ENCODE results near the gene LYPD1. TPM values are rescaled to one million over a fixed set of nuclear protein-coding genes. Genes with fewer than 3 reads are reported as not detected.

The LYPD1 gene
- total RNA-seq, 1 experiment from 2014 or later: not detected

- DNase-seq (ENCODE audit: low read depth): no peak
Measured at GRCh38 chr2:132668189-132668823, 1.7 kb downstream of the LYPD1 start.

GRCh38 chr2:132667706-132668105 lies 2.3 kb downstream of the LYPD1 start:
- DNase-seq (ENCODE audit: low read depth): no peak

GRCh38 chr2:132665401-132666140 lies 4.4 kb downstream of the LYPD1 start:
- DNase-seq (ENCODE audit: low read depth): no peak

DNA sequence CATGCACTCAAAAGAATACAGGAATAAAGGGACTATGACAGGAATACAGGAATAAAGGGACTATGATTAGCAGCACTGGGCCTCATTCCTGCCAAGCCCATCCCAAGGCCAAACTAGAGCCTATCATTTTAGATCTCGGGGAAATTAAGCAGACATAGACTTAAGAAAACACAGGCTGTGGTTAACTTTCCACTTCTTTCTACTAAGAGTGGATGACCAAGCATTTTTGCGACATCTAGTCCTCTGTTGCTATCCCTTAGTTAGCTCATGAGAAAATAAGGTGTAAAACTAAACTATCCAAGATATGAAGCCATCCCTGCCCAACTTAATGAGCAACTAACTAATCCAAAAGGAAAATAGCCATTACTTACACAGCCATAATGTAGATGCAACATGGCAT lies 5.9 kb downstream of the LYPD1 start:
- DNase-seq (ENCODE audit: low read depth): no peak

- DNase-seq (ENCODE audit: low read depth): no peak
Measured at GRCh38 chr2:132662732-132663131, 7.3 kb downstream of the LYPD1 start.

GRCh38 chr2:132659331-132659730 lies 10.7 kb downstream of the LYPD1 start:
- no peak for DNase-seq (ENCODE audit: low read depth)

DNA sequence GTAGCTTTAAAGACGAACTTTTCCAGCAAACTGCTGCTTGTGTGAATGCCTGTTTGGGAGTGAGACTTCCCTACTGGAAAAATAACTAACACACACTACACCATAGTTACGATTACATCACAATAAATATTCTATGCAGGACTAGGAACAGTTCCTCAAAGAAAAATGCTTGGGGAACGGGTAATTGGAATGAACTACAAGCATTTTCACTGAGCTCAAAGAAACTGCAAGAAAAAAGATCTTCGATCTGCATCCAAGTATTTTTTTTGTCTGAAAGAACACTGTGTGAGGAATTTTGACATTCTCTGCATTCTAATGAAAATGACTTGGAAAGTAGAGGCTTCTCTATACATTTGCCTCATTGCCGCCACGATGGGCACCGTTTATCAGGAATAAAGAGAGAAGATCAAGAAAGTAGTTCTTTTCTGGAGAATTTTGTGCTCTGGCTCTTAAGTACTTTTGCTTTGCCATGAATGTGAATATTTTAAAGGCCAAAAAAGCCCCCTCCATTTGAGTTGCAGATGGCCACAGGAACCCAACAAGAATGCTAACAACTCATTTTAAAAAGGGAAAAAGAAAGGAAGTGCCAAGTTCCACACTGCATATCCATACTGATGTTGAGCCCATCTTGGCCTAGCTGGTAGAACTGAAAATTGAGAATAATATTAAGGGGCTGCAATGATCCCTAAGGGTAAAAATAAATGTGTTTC lies 13.6 kb downstream of the LYPD1 start:
- no peak for DNase-seq (ENCODE audit: low read depth)

DNA sequence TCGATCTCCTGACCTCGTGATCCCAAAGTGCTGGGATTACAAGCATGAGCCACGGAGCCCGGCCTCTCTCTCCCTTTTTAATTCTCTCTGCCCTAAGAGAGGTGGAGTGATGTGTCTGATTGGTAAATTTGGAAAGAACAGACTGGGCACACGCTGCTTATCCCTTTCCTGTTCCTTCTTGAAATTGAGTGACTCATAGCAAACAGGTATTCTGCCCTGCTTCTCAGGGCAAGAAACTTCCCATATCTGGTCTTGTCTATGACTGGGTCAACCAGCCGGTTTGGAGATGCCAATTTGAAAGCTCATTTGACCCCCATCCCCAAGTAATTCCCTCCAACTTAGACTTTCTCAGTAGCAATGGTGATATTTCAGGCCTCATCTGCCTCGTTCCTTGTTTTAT lies 15.0 kb downstream of the LYPD1 start:
- no peak for DNase-seq (ENCODE audit: low read depth)

DNA sequence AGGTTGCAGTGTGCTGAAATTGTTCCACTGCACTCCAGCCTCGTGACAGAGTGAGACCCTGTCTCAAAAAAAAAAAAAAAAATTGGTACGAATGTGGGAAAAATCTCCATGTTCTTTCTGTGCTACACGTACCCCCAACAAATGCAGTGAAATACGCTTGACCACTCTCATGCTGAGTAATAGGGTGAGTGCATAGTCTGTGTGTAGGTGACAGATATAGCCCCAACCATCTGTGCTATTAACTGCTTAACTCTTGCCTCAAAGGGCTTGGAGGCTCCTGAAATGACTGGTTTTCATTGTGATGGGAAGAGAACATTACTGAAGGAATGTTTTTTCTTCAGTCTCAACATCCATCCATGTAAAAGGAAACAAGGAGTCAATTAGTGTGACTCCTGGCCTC lies 15.7 kb downstream of the LYPD1 start:
- DNase-seq (ENCODE audit: low read depth): no peak

- DNase-seq (ENCODE audit: low read depth): no peak
Measured at GRCh38 chr2:132652474-132652873, 17.5 kb downstream of the LYPD1 start.

DNA sequence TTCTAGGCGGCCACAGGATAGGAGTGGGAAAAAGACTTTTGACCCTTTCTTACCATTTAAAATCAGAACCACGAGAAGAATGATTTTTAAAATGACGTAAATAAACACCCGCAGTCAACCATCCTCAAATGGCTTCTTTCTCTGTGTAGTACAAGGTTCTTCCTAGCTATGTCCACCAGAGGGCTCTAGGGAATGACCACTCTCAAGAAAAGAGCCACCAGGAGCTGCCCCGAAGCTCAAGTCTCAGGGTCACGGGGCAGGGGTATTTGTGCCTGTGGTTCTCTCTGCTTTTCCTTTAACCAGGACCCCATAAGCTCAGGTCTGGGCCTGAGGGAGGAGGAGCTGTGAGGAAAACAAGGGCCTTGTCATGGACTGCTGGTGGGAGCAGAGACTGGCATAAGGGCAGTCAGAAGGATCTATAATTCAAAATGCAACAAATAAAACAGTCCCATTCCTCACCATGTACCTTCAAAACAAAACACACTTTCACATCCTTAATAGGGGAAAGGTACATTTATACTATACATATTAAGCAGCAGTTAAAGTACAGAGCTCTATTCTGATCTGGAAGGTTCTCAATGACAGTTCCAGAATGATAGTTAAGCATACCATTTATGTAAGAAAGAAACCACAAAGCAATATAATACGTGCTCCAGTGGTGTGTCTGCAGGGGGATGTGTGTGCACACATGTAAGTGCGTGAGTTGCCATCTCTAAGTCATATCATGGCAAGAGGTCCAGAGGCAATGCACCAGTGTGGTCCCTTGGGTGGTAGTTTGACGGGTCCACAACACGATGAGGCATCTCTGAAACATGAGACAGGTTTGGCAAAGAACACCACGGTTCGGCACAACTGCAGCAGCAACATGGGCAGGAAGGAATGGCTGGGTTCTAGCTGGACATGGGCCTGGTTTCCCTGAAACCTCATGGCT lies 18.6 kb downstream of the LYPD1 start:
- peak; percentile 57 for DNase-seq (ENCODE audit: low read depth)

DNA sequence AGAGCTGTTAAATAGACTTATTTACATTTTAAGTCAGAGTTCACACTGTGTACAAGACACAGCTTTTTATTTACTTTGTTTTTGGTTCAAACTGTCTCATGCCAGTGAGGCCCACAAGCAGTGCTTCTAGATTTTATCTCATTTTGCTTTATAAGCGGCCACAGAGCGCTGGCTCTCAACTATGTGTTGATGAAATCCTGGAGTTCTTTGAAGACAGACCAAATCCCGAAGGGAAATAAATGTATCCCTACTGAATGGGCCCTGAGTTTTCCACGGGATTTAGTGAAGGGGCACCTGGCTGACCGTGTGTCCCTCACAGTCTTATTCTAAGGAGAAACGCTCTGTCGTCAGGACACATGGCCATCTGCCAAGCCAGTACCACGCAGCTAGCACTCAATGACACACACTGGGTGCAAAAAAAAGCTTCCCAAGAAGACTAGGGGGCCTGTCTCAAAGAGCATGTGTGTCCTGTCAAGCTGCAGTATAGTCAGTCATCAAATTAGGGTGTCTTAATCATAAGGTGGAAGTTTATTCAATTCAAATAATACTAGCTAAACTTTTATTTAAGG lies 23.4 kb downstream of the LYPD1 start:
- no peak for DNase-seq (ENCODE audit: low read depth)

DNA sequence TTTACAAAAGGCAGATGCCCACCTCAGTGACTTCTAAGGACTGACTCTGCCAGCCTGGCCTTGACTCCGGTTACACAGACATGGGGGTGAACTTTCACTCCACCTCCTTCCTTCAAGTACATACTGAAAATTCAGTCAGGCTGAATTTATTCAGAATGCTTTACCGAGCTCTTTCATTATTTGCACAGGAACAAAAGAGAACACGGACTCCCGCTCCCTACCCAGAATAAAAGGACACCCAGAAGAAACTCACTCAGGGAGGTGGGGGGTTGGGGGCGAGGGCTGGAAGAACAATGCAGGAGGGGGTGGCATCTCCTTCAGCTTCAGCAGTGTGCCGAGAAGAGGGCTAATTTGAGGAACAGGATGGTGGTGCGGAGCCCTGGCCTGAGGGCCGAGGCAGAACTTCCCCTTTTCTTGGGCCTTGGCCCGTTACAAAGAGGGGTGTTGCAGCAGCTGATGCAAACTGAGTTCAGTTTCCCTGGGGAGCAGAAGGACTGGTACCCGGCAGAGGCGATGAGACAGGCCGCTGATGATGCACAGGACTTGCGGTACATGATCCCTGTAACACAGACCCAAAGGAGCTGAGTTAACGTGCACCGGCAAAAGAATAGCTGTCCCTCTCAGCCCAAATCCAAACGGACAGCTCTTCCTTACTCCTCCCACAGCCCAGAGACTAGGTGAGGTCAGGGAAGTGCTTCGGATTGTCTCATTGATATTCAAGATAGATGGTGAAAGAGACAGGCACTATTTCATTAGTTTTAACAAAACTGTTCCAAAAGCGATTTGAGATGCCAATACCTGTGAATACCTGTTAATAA lies 24.1 kb downstream of the LYPD1 start:
- no peak for DNase-seq (ENCODE audit: low read depth)

DNA sequence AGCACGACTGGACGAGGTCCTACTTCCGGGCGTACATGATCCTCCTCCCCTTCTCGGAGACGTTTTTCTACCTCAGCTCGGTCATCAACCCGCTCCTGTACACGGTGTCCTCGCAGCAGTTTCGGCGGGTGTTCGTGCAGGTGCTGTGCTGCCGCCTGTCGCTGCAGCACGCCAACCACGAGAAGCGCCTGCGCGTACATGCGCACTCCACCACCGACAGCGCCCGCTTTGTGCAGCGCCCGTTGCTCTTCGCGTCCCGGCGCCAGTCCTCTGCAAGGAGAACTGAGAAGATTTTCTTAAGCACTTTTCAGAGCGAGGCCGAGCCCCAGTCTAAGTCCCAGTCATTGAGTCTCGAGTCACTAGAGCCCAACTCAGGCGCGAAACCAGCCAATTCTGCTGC lies 24.8 kb downstream of the LYPD1 start:
- no peak for DNase-seq (ENCODE audit: low read depth)

- no peak for DNase-seq (ENCODE audit: low read depth)
Measured at GRCh38 chr2:132642415-132642814, 27.6 kb downstream of the LYPD1 start.

DNA sequence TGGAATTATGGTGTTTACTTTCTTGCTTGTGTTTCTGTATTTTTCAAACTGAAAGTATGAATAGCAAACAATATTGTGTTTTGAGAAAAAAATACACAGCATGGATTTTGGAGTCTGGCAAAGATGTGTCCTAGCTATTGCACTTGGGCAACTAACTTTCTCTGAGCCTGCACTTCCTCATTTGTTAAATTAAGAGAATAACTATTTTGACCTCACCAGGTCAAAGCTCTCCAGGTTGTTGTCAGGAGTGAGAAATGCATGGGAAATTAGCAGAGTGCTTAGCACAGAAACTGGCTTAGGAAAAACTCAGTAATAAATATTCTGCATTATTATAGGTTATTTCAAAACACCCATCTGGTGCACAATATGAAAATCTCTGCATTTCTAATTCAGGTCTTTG lies 28.2 kb downstream of the LYPD1 start:
- no peak for DNase-seq (ENCODE audit: low read depth)

GRCh38 chr2:132640116-132640515 lies 29.9 kb downstream of the LYPD1 start:
- no peak for DNase-seq (ENCODE audit: low read depth)

- no peak for DNase-seq (ENCODE audit: low read depth)
Measured at GRCh38 chr2:132638313-132639040, 31.5 kb downstream of the LYPD1 start.

GRCh38 chr2:132636346-132636745 lies 33.7 kb downstream of the LYPD1 start:
- no peak for DNase-seq (ENCODE audit: low read depth)

GRCh38 chr2:132633635-132634034 lies 36.4 kb downstream of the LYPD1 start:
- DNase-seq (ENCODE audit: low read depth): no peak
